Effector memory CD8-positive, alpha-beta T cell (primary cell): ENCODE data around the gene TBX10.
"Not testable (repeated sequence)": the region's sequence is repeated elsewhere in the genome, so short reads cannot be mapped to it uniquely, and the experiment has no call there.

ENCODE experiments used
- ATAC-seq: fragments of 150-1000 bp; cut with Tn5 transposase; replicated peaks from 2 replicates; pipeline ENCODE4 v1.10.0; 2021; ENCODE audit warnings: mild to moderate bottlenecking, moderate library complexity
- DNase-seq, 3 experiments: peaks; one replicate each; pipeline ENCODE4 v3.0.0; 2021
- H3K27ac Mint-ChIP-seq, 2 donors: one replicate each; pipeline ENCODE4 v1.8.0; 2022; ENCODE audit warnings: mild to moderate bottlenecking in 2 of 2, mixed read lengths in 2 of 2, moderate library complexity in 2 of 2
- H3K27me3 Mint-ChIP-seq, 2 donors: one replicate each; pipeline ENCODE4 v1.8.0; 2022; ENCODE audit warnings: mixed read lengths in 2 of 2
- H3K36me3 Mint-ChIP-seq: one replicate; pipeline ENCODE4 v1.8.0; 2022; ENCODE audit warnings: mild to moderate bottlenecking, moderate library complexity, mixed read lengths; ENCODE audit not compliant: insufficient read depth
- H3K4me1 Mint-ChIP-seq, 2 donors: one replicate each; pipeline ENCODE4 v1.8.0; 2022; ENCODE audit warnings: low read depth in 2 of 2, mixed read lengths in 2 of 2
- H3K4me3 Mint-ChIP-seq, 2 donors: one replicate each; pipeline ENCODE4 v1.8.0; 2022; ENCODE audit warnings: mild to moderate bottlenecking in 2 of 2, mixed read lengths in 2 of 2, moderate library complexity in 2 of 2
- H3K9me3 Mint-ChIP-seq, 2 donors: one replicate each; pipeline ENCODE4 v1.8.0; 2022; ENCODE audit warnings: mixed read lengths in 2 of 2

Gene TBX10

GRCh38 chr11:67668192-67668551 is 28.6 kb upstream of the TBX10 start:
- Mint-ChIP-seq H3K4me3 (no peak overlapping the region), H3K27me3 (peaks cover 2% of the 10 kb centered on the region in 2 donors), H3K4me1 (no peaks in the 10 kb centered on the region), H3K27ac (no peak overlapping the region), H3K9me3 (no peaks in the 10 kb centered on the region), H3K36me3 (no peaks in the 10 kb centered on the region)
- DNase-seq (no peak), ATAC-seq (no peak)

DNA sequence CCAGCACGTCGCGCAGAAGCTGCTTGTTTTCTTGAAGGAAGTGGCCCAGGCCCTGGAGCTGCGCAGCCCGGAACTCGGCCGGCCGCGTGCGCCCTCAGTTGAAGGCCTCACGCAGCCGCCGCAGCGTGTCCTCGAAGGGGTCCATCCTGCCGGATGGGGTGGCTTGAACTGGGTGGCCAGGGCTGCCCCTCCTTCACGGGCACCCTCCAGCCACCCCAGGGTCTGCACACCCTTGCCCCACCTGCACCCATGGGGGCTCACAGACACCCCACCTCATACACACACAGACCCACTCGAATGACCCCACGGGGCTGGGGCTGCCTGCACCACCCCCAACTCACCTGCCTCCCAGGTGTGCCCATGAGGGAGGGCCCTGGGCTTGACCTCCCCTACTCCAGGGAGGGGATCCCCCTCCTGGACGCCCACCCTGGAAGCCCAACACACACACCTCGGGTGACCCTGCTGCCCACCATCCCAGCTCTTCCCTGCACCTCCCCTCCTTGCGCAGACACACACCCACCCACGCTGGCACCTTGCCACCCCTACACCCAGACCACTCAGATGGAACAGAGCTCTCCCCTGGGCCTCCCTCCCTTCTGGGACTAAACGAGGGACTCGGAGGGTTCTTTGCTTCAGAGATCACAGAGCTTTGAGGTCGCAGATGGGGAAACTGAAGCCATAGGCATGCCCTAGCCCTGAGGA is 28.1 kb upstream of the TBX10 start:
- ATAC-seq (no peak), DNase-seq (no peak)
- Mint-ChIP-seq H3K4me3 (no peak overlapping the region), H3K27ac (no peak overlapping the region), H3K27me3 (peaks cover 0 to 7% of the 10 kb centered on the region in 2 donors), H3K36me3 (no peaks in the 10 kb centered on the region), H3K4me1 (no peaks in the 10 kb centered on the region), H3K9me3 (no peaks in the 10 kb centered on the region)

DNA sequence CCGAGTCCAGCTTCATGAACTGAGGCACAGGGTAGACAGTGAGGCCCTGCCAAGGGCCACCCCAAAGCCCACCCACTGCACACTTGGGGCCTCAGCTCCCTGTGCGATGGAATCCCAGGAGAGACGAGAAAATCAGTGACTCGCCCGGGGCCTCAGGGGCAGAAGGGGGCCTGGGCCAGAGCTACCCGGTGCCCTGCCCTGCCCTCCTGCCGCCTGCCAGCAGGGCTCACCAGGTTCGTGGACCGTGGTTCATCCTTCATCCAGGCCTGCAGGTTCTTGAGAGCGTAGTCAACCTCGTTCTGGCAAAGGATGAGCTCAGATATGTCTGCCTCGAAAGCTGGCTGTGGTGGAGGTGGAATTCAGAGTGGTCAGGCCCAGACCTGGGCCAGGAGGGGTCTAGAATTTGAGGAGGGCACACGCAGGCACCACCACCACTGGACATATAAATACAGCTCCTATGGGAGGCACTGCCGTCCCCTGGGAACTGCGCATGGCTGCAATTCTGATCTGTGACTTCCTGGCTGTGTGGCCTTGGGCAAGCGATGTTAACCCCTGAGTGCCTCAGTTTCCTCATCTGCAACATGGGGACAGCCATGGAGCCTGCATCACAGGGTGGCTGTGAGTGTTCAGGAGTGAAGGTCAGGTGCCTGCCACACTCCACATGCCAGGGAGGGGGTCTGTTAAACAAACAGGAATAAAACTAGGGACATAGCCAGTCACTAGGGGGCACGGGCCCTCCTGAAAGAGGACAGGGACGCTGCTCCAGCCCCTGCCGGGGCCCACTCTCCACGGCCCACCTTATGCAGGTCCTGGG is 27.3 kb upstream of the TBX10 start:
- ATAC-seq = no peak
- no peak for DNase-seq
- Mint-ChIP-seq H3K4me1 (no peaks in the 10 kb centered on the region), H3K4me3 (no peak overlapping the region), H3K27me3 (peaks cover 0 to 14% of the 10 kb centered on the region in 2 donors), H3K9me3 (no peaks in the 10 kb centered on the region), H3K36me3 (no peaks in the 10 kb centered on the region), H3K27ac (no peak overlapping the region)

DNA sequence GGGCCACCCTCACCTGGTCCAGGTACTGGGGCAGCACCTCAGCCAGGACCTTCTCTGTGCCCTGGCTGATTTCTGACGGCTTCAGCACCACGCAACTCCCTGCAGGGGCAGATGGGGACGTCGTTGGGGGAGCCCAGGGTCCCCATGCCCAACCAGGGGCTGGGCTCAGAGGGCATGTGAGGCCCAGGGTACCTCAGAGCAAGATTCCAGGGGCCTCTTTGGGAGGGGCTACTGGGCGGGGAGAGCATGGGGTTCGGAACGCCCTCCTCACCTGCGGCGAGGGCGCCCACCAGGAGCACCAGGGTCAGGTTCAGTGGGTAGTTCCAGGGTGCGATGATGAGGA is 26.7 kb upstream of the TBX10 start:
- H3K27me3 Mint-ChIP-seq = peaks cover 0 to 14% of the 10 kb centered on the region in 2 donors
- H3K36me3 Mint-ChIP-seq = no peaks in the 10 kb centered on the region
- no peak overlapping the region for H3K4me3 Mint-ChIP-seq
- no peak for ATAC-seq
- no peaks in the 10 kb centered on the region for H3K9me3 Mint-ChIP-seq
- DNase-seq = no peak
- no peak overlapping the region for H3K27ac Mint-ChIP-seq
- no peaks in the 10 kb centered on the region for H3K4me1 Mint-ChIP-seq

DNA sequence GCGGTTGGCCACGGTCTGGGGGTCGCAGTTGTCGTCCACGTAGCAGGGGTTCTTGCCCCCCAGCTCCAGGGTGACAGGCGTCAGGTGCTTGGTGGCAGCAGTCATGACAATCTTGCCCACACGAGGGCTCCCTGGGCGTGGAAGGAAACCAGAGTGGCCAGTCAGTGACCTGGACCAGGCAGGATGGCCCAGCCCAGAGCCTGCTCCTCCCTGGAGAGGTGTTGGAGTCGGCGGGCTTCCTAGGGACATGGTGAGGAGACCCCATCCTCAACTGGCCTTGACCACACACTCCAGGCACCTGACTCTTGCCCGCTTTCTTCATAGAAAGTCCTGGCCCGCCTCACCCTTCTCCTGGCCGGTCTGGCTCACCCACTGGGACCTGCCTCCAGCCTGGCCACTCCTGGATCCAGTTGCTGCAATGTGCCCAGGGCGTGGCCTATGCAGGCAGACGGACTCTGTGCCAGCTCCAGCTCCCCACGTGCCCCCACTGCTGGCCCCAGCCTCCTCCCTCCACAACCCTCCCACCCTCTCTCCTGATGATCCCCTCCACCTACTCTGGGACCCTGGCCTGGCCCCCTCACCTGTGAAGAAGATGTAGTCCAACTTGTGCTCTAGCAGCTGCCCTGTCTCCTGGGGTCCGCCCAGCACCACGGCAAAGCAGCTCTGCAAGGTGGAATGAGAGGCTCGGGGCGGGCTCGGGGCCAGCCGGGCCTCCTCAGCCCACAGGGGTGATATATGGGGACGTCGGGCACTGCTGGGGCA is 26.2 kb upstream of the TBX10 start:
- H3K27me3 Mint-ChIP-seq = peaks cover 0 to 14% of the 10 kb centered on the region in 2 donors
- no peak overlapping the region for H3K27ac Mint-ChIP-seq
- no peaks in the 10 kb centered on the region for H3K4me1 Mint-ChIP-seq
- no peak overlapping the region for H3K4me3 Mint-ChIP-seq
- DNase-seq = no peak
- ATAC-seq = no peak
- H3K36me3 Mint-ChIP-seq = no peaks in the 10 kb centered on the region
- no peaks in the 10 kb centered on the region for H3K9me3 Mint-ChIP-seq

DNA sequence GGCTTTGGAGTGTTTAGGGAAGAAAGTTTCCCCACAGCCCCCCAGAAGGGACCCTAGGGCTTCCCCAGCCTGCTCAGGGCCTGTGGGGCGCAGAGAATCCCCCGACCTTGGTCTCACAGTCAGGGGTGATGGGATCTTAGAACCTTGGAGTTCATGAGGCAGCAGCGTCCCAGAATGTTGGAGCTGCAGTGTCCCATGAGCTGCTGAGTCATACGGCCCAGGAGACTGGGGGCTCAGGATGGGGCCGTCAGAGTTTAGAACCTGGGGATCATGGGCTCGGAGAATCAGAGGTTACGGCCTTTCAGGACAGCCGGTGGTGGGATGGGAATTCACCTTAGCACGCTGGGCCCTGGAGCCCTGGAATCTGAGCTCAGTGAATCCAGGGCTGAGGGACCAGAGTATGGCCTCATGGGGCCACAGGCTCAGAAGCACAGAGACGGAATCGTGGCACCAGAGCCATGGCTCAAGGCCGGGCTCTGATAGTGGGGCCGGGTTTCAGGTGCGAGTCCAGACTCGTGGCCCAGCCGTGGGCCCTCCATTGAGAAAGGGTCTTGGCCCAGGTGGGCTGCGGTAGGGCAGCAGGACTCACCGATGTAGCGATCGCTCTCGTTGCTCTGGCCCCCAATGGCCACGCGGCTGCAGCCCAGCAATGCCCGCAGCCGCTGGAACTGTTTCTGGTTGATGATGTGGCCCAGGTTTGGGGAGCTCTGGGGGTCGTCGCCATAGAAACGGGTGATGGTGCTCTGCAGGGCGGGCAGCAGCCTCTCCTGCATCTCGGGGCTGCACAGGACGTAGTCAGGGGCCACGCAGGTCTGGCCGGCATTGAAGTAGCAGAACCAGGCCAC is 25.4 kb upstream of the TBX10 start:
- H3K27ac Mint-ChIP-seq = no peak overlapping the region
- no peak overlapping the region for H3K4me3 Mint-ChIP-seq
- no peaks in the 10 kb centered on the region for H3K36me3 Mint-ChIP-seq
- DNase-seq = no peak
- no peaks in the 10 kb centered on the region for H3K4me1 Mint-ChIP-seq
- H3K9me3 Mint-ChIP-seq = no peaks in the 10 kb centered on the region
- no peak for ATAC-seq
- peaks cover 0 to 14% of the 10 kb centered on the region in 2 donors for H3K27me3 Mint-ChIP-seq

DNA sequence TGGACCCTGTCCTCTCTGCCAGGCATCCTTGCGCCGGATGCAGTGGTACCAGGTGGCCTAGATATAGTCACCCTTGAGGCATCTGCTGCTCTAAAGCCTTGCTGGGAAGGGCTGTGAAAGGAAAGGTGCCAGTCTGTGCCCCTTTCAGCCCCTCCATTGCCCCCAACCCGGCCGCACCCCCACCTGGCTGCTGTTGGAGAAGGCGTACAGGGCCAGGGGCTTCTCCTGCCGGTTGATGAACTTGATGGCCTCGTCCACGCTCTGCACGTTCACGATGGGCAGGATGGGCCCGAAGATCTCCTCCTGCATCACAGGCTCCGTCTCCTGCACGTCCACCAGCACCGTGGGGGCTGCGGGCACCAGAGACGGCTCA is 24.6 kb upstream of the TBX10 start:
- H3K27me3 Mint-ChIP-seq = peaks cover 0 to 14% of the 10 kb centered on the region in 2 donors
- no peaks in the 10 kb centered on the region for H3K9me3 Mint-ChIP-seq
- DNase-seq (no peak), ATAC-seq (no peak)
- H3K27ac Mint-ChIP-seq = no peak overlapping the region
- no peak overlapping the region for H3K4me3 Mint-ChIP-seq
- no peaks in the 10 kb centered on the region for H3K36me3 Mint-ChIP-seq
- no peaks in the 10 kb centered on the region for H3K4me1 Mint-ChIP-seq

GRCh38 chr11:67663532-67664212 is 24.1 kb upstream of the TBX10 start:
- DNase-seq (no peak), ATAC-seq (no peak)
- Mint-ChIP-seq H3K4me3 (no peak overlapping the region), H3K9me3 (no peaks in the 10 kb centered on the region), H3K36me3 (no peaks in the 10 kb centered on the region), H3K27ac (no peak overlapping the region), H3K27me3 (peaks cover 0 to 14% of the 10 kb centered on the region in 2 donors), H3K4me1 (peaks cover 0 to 5% of the 10 kb centered on the region in 2 donors)

DNA sequence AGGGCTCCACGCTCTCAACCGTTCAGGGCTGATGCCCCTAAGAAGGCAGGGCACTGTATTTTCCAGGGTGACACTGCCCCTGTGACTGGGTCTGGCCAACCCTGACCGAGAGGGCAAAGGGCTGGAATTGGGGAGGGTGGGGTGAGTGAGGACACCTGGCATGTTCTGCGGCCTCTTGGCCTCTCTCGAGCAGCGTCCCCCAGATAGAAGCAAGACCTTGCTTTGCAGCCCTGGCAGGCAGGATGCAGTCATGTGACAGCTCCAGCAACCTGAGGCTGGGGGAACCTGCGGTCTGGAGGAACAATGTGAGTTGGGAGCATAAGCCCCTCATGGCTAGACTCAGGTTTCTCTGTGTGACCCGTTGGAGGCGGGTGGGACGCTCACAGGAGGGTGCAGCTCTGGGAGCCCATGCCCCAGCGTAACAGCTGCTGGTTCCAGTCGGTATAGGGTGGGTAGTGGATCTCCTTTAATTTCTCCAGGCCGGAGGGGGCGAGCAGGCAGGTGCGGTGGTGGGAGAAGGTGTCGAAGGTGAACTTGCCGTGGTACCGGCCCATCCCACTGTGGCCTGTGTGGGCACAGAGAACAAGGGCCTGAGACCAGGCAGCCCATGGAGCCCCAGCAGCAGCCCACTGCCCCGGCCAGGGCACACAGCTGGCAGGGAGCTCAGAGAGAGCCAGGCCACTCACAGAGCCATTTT is 23.4 kb upstream of the TBX10 start:
- Mint-ChIP-seq H3K27me3 (peaks cover 0 to 14% of the 10 kb centered on the region in 2 donors), H3K4me1 (peaks cover 0 to 5% of the 10 kb centered on the region in 2 donors), H3K4me3 (no peak overlapping the region), H3K36me3 (no peaks in the 10 kb centered on the region), H3K9me3 (no peaks in the 10 kb centered on the region), H3K27ac (peak overlapping the region in 1 of 2 donors; percentile 59)
- DNase-seq = no peak
- ATAC-seq = no peak

DNA sequence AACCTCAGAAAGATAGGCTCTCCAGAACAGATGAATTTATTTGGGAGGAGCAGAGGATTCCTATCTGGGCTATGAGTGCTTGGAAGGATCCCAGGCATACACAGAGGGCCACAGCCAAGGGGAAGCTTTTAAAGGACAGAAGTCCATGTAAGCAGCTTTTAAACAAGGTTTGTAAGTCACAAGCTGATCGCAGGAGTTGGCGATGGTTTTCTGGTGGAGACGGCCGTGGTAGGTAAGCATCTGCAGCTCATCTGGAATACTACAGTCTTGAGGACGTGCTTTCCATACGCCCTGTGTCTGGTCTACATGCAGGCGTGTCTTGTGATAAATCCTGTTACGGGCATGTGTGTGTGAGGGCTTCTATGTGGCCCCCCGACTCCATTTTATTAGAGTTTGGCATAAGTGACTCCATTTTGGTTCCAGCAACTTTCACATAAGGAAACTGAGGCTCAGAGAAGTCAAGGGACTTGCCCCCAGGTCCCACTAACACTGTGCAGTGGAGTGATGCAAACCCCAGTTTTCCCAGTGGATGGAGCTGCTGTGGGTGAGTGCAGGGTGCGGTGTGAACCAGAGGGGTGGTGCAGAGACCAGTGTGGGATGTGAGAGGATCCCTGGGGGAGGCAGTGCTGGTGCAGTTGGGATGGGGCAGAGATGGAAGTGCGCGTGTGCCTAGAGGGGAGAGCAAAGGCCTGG is 22.7 kb upstream of the TBX10 start:
- ATAC-seq = no peak
- Mint-ChIP-seq H3K9me3 (no peaks in the 10 kb centered on the region), H3K36me3 (no peaks in the 10 kb centered on the region), H3K27me3 (peaks cover 0 to 14% of the 10 kb centered on the region in 2 donors), H3K4me3 (no peak overlapping the region), H3K27ac (peak overlapping the region in 1 of 2 donors; percentile 59), H3K4me1 (peaks cover 0 to 5% of the 10 kb centered on the region in 2 donors)
- DNase-seq = no peak

GRCh38 chr11:67660752-67661151 is 21.2 kb upstream of the TBX10 start:
- ATAC-seq, H3K9me3 Mint-ChIP-seq, DNase-seq, H3K27ac Mint-ChIP-seq, H3K4me1 Mint-ChIP-seq, H3K36me3 Mint-ChIP-seq, H3K4me3 Mint-ChIP-seq: not testable (repeated sequence)
- H3K27me3 Mint-ChIP-seq = peaks cover 0 to 14% of the 10 kb centered on the region in 2 donors

DNA sequence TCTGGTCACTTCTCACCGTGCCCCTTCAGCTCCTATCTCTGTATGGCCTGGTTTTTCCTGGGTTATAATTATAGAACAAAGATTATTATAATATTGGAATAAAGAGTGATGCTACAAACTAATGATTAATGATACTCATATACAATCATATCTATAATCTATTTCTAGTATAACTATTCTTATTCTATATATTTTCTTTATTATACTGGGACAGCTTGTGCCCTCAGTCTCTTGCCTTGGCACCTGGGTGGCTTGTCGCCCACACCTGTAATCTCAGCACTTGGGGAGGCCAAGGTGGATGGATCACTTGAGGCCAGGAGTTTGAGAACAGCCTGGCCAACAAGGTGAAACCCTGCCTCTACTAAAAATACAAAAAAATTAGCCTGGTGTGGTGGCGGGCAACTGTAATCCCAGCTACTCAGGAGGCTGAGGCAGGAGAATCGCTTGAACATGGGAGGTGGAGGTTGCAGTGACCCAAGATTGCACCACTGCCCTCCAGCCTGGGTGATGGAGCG is 20.1 kb upstream of the TBX10 start:
- H3K9me3 Mint-ChIP-seq, ATAC-seq, H3K4me1 Mint-ChIP-seq, H3K27ac Mint-ChIP-seq, H3K4me3 Mint-ChIP-seq, H3K36me3 Mint-ChIP-seq, DNase-seq: not testable (repeated sequence)
- H3K27me3 Mint-ChIP-seq = peaks cover 0 to 14% of the 10 kb centered on the region in 2 donors
